A549 (cell line): ENCODE results near the gene SULT1A1.

Experiments
- CBX2 ChIP-seq: fragments of 200-600 bp; sonication (generic); IDR thresholded peaks from 2 replicates; pipeline ENCODE4 v1.6.1; 2016; ENCODE audit warnings: low read depth, mild to moderate bottlenecking, borderline replicate concordance
- CBX8 ChIP-seq: fragments of 200-600 bp; sonication (generic); IDR thresholded peaks from 2 replicates; pipeline ENCODE4 v1.6.1; 2016
- CEBPB ChIP-seq, 2 experiments: fragments of >200 bp in 1 of 2; sonication (Bioruptor Twin) in 1 of 2; formaldehyde crosslinking in 1 of 2; IDR thresholded peaks; 2 replicates each; pipeline ENCODE4 v1.6.1; 2012 to 2016
- CHD2 ChIP-seq: fragments of 150-350 bp; IDR thresholded peaks from 2 replicates; pipeline ENCODE4 v1.6.1; 2014; ENCODE audit warnings: low read length; ENCODE audit not compliant: partially characterized antibody
- CHD4 ChIP-seq: fragments of 200-600 bp; sonication (generic); IDR thresholded peaks from 2 replicates; pipeline ENCODE4 v1.6.1; 2016; ENCODE audit warnings: antibody characterized with exemption, mild to moderate bottlenecking, borderline replicate concordance
- CTCF ChIP-seq: fragments of >200 bp; sonication (Bioruptor Twin); formaldehyde crosslinking; IDR thresholded peaks from 3 replicates; pipeline ENCODE4 v1.5.1; 2016
- EHF ChIP-seq: fragments of 250-450 bp; sonication (Bioruptor Pico); IDR thresholded peaks from 2 replicates; pipeline ENCODE4 v1.5.0; 2020; ENCODE audit warnings: mild to moderate bottlenecking
- EP300 ChIP-seq, 2 experiments: fragments of >200 bp; sonication (Bioruptor Twin); formaldehyde crosslinking; IDR thresholded peaks; 2 replicates in 1 of 2; 3 replicates in 1 of 2; pipeline ENCODE4 v1.6.1; 2016 to 2017
- HMGXB4 ChIP-seq: fragments of 250-450 bp; sonication (Bioruptor Pico); IDR thresholded peaks from 2 replicates; pipeline ENCODE4 v1.5.0; 2021; ENCODE audit warnings: mild to moderate bottlenecking, moderate library complexity, borderline replicate concordance
- KDM1A ChIP-seq: fragments of 200-600 bp; sonication (generic); IDR thresholded peaks from 2 replicates; pipeline ENCODE4 v1.6.1; 2016; ENCODE audit warnings: low read depth, mild to moderate bottlenecking
- POLR2A ChIP-seq: IDR thresholded peaks from 2 replicates; pipeline ENCODE4 v1.6.1; 2012; ENCODE audit warnings: mild to moderate bottlenecking, low read length
- RNF2 ChIP-seq: fragments of 200-600 bp; sonication (generic); IDR thresholded peaks from 2 replicates; pipeline ENCODE4 v1.6.1; 2016; ENCODE audit warnings: low read depth, mild to moderate bottlenecking, antibody characterized with exemption, moderate library complexity, borderline replicate concordance

GRCh38 chr16:28597692-28598261 lies 12.1 kb downstream of the SULT1A1 start:
- TF ChIP-seq CBX2 (no peak), CTCF (no peak), POLR2A (no peak), CBX8 (no peak), CHD2 (no peak), KDM1A (no peak), CEBPB (IDR thresholded peaks at IDR 0.05) (no peak), CHD4 (no peak), HMGXB4 (no peak), EP300 (IDR thresholded peaks at IDR 0.05) (no peak), EHF (CRISPR knock-in tag) (no peak), RNF2 (no peak)
